Activated gamma-delta T cell treated with Interleukin-2 at 50 U/mL for 16 hours (primary cell): ENCODE data around the gene GALNTL6.
"Not testable (repeated sequence)": the region's sequence is repeated elsewhere in the genome, so short reads cannot be mapped to it uniquely, and the experiment has no call there.

Source experiments
- DNase-seq: peaks from one replicate; pipeline ENCODE4 v3.0.0-alpha.2; 2020

Gene GALNTL6

DNA sequence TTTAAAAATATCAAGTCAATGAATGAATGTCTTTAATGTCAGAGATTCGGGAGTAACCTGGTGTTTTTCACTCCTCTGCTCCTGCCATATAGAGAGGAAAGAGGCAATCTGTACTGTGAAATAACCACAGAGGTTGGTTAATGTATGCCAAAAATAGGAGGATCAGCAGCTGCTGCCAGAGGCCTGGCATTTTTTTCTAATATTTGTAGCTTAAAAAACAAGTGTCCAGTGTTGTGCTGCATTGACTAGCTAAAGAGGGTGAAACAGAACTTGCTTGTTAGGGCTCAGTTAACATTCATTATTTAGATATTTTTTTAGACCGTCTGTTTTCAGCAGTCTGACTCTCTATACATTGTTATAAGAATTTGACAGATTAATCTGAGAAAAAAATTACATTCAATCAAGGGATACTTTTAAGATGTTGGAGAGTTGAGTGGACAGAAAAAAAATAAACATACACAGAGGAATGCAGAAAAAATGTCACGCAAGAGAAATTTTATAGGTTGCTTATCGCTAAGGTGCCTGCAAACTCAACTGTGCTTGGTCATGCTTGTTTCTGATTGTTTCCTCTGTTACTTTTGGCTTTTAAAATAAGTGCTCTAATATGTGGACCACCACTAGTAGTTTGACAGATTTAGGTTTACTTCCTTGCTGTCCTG is 963.1 kb downstream of the GALNTL6 start:
- no peak for DNase-seq

DNA sequence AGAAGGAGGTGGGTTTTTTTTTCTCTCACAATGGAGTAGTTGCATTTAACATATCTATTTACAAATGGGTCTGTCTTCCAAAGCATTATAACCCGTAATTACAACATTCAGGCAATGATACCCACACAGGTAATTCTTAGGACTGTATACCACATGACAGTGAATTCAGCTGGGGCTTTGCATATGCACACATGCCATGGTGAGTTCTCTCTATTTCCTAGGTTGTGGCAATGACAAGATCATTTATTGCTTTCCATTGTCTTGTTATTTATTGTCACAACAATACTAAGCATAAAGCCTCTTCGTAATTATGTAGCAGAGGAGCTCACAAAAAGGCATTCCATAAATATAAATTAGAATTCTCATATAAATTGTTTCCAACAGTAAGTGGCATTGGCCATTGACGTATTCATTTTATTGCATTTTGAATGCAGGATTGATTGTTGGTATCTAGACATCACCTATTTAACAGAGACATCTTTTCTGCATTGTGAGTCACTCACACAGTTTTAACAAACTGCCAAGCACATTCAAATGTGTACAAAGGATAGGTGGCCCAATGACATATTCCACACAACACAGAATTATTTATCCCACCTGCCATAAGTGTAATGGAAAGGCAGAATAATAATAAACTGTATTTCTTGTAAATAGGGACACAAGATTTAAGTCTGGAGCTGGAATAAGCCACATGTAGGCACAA is 964.7 kb downstream of the GALNTL6 start:
- DNase-seq, result no peak

DNA sequence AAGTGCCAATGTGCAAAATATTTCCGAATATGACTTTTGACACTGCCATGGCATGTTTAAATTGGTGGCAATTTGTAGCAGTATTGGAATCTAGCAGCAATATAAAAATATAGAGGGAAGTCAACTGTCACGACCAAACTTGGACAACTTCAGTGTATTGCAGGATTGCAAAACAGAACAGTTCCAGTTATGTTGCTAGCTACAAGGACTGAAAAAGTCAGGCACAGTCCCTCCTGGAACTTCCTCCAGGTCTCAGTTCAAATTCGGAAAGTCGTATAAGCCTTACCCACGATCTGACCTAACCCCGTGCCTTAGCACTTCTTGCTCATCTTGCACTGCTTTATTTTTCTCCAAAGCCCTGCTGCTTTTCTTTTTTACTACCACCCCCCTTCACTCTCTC is 965.4 kb downstream of the GALNTL6 start:
- DNase-seq, result no peak

DNA sequence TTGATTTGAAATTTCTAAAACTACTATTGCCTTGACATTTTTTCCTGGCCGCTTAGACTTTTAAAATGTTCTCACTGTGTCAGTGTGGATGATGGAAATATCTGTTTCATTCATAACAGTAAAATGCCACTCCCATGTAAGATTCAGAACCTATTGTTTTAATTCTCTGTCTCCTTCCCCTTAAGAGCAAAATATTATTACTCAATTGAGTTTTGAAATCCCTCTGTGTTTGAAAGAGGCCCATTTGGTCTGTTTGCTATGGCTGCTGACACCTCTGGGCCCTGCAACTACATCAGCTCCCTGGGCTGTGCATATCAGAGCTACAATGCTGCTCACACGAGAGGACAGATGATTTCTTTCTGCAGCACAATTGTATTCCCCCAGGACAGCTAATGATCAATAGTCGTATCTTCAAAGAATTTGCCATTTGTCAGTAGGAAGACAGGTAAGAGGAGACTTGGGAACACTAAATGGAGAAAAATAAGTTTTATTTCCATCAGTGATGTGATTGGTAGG is 967.4 kb downstream of the GALNTL6 start:
- no peak for DNase-seq

DNA sequence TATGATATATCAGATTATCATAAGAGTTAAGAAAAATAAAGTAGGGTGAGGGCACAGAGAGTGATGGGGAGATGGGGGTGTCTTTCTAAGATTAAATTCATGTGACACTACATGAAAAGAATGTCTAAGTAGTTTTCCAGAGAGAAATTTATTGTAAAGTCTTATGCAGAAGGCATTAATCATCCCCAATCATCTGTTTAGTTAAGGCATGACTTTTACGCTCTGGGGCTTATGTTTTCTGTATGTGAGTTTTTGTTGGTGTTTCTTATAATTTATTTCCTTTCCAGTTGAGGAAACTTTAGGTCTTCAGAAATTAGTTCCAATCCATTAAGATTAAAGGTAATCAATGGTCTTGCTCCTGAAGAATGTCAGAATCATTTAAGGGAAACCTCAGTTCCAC is 972.4 kb downstream of the GALNTL6 start:
- no peak for DNase-seq

DNA sequence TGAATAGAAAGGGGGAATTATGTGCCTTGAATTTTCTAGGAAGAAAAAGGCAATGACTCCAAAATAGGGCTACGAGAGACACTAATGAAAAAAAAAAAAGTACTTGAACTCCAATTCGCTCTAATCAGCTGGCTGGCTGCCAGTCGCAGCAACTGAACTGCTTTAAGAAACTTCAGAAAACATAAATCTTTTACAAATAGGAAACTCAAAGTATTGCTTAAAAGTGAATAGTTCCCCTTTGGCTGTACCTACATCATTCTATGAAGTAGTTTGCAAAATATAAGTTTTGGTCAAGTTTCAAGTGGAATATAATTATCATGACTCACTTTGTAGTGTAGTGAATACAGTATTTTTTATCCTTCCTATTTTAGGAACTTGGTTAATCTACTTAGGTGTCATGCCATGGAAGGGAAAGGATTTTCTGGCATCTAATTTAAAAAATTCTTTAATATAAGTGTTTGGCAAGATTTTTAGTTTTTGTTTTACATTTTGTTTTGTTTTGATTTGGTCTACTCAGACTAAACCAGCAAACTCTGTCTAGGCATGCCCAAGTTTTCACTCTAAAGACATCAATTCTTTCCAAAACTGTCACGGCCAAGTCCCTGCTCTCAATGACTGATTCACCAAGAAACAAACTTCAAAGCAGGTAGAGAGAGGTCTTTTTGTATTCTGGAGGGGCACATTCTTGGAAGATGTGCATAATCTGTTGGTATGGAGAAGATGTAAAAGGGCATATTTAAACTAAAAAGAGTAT is 973.0 kb downstream of the GALNTL6 start:
- no peak for DNase-seq

DNA sequence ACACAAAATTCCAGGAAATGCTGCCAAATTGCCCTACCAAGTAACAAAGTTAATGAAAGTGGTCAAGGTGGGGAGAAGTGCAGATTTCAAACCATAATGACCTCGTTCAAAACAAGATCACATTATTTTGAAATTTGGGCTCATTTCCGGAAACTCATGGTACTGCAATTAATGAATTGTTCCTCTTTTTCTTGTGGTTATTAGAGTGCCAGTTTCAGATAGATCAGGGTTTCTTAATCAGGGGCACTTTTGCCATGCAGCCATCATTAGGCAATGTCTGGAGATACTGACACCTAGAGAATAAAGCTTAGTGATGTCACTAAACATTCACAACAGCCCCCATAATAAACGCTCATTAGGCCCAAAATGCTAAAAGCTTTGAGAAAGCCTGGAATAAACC is 973.9 kb downstream of the GALNTL6 start:
- no peak for DNase-seq

DNA sequence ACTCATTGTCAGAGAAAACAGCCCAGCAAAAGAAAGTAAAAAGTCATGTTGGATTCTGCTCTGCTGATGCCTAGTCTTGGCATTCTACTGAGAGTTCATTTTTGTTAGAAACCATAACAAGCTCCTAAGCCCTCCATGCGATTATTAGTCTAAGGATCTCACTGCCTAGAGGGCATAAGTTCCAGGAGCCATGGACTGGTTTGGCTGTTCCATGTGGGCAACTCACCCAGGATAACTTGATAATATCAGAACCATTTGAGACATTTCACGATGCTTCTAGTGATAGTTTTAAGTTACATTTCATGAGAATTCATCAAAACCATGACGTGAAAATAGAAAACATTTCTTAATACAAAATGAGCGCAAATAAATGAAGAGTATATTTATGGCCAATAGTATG is 978.6 kb downstream of the GALNTL6 start:
- DNase-seq, result no peak

DNA sequence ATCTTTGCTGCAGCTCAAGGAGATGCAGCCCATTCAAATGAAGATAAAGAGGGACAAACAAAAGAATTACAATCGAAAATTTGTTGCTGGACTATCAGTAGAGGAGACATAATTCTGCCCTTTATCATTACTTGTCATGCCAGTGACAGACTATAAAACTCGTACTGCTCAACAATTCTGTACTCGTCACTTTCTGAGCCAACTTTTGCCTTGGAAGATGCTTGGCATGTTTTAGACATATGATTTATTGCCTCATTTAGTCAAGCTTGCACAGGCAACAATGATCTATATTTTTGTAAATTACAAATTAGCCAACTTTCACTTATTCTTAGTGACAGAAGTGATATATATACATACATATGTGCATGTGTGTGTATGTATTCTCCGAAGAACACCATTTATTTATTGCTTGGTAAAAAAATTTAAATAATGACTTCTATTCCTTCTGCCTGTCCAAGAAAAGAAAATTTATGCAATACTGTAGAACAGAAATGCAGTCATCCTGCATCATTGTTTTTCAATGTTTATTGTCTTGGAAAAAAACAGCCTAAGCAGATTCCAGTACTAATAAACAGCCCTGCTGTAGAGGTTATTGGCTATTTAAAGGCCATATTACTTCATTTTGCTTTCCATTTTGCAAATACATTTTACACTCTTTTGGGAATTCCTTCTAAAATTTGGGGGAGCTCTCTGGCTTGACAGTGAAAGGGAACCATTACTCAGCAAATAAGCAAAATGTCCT is 980.5 kb downstream of the GALNTL6 start:
- no peak for DNase-seq

DNA sequence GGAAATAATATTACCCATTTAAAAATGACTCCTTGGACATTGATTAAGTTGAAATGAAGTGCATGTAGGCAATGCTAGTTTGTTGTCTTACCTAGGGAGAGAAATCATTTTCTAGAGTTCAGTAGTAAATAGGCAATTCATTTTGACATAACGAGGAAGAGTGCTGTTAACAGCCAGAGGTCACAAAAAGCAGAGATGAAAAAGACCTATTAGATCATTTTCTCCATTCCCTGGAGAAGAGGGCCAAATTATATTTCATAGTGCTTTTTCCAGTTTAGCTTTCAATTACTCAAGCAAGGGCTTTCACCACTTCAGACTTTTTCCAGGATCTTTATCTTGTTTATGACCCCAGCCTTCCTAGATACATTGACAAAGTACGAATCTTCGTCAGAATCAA is 981.1 kb downstream of the GALNTL6 start:
- no peak for DNase-seq

DNA sequence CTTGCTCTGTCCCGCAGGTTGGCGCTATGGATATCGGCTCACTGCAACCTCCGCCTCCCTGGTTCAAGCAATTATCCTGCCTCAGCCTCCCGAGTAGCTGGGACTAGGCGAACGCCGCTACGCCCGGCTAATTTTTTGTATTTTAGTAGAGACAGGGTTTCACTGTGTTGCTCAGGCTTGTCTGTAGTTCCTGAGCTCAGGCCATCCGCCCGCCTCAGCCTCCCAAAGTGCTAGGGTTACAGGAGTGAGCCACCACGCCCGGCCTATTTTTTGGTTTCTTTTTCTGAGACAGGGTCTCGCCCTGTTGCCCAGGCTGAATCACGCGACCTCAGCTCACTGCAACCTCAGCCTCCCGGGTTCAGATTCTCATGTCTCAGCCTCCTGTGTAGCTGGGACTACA is 984.1 kb downstream of the GALNTL6 start:
- not testable (repeated sequence) for DNase-seq

DNA sequence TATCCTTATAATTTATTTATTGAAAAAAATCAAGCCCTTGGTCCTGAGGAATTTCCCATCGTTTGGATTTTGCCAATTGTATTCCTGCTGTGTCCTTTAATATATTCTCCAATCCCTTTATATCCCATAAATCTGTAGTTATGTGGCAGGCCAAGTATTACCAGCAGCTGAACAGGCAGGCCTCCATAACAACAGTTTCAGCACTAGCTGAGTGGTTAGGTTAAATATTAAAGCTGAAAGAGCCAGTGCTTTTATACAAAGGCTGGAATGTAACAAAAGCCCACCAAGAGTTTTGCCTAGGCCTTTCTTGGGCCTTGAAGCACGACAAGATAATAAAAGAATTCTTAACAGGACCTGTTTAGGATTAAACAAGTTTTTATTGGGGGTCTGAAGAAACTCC is 988.8 kb downstream of the GALNTL6 start:
- no peak for DNase-seq

DNA sequence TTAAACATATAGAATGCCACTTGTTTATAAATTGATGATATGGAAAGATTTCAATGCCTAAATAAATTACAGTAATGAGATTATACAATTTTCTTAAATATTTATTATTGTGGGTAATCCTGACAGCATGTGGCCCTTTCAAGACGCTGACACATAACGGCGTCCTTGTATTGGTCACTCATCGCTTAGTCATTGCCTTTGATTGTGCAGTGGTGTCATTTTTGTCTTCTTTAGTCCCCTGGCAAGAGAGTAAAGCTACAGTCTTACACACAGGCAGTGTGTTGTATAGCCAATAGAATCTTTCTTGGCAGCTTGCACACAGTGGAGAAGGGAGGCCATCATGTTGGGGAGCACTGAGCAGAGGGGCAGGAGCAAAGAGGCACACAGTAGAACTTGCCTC is 993.6 kb downstream of the GALNTL6 start:
- DNase-seq, result no peak

DNA sequence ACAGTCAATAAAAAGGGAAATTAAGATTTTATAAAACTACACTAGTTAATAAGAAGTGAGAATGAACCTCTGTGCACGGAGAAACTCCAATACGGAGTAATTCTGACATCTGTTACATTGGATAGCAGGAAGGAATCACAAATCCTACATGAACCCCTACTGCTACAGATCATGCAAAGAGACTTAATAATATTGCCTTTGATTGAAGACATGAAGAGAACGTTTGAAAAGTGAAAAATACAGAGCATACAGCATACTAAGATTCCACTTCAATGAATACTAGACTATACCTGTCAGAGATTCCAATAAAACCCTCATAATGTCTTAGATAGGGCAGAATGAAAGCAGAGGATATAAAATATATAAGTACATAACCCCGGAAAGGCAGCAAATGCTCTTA is 995.0 kb downstream of the GALNTL6 start:
- DNase-seq, result no peak

DNA sequence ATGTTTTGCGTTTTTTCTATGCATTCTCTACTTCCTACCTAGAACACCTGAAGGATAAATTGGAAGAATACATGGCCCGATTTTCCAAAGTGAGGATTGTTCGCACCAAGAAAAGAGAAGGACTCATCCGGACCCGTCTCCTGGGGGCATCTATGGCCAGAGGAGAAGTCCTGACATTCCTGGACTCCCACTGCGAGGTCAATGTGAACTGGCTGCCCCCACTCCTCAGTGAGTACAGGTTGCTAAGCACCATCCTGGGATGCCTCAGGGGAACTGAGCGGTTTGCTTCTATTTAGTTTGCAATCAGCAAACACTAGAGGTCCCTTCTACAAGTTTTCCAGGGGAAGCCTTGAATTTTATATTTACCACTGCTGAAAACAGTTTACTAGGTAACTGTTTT is 996.1 kb downstream of the GALNTL6 start:
- no peak for DNase-seq

DNA sequence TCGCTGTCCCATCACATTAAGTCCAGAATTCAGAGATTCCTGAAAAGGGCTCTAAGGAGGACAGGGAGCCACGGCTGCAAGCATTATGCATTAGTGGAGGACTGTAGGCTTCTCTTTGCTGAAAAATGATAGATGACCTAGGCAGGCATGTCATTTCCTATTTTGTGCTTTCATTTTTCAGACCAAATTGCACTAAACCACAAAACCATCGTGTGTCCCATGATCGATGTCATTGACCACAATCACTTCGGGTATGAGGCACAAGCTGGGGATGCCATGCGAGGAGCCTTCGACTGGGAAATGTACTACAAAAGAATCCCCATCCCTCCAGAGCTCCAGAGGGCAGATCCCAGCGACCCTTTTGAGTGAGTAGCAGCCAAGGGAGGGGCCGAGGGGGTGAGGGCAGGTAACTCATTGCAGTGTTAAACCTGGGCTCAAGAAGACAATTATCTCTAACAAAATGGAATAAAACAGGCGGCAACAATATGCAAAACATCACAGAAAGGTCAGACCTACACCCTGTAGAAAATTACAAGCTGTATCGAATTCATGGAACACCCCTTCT is 1000.2 kb downstream of the GALNTL6 start:
- no peak for DNase-seq

DNA sequence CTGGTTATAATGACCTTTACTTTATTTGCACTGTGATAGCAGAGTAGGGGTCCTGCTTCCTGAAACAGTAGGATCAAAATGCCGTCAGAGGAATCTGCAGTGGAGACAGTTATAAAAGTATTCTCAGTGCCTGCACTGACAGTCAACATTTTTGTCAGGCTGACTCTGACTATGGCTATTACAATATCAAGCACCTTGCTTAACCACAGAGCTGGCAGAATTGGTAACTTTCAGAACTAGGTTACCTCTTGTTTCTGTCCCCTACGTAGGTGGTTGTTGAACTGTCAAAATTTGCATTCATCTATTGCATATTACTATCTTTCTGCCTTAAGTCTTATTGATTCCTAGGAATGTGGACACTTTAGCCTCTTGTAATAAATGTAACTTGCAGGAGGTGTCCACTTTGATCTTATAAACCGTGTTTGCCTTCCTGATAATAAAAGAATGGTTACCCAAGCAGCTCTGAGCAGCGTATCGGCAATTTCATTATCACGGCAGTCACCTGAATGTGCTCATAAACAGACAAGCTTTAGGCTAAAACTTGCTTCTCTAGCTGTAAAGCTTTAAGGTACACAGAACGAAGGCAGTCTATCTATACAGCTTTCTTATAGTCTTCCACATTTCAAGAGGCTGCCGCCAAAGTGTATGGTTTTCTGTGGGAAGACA is 1002.4 kb downstream of the GALNTL6 start:
- no peak for DNase-seq

DNA sequence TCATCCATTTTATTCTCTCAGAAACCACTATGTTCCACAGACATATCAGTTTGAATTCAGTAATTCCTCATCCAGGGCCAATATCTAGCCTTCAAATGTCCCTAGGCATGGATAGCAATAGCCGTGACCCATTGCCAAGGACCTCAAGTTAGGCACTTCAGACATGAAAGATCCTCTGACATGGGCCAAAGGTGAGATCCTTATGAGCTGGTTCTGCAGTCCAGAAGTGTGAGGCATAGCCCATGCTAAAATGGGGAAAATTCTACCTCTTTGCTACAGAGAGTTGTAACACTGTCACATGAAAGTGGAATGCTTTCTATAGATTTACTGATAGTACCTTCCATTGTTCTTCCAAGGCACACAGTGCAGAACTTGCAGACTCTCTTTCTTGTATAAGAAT is 1005.7 kb downstream of the GALNTL6 start:
- no peak for DNase-seq

DNA sequence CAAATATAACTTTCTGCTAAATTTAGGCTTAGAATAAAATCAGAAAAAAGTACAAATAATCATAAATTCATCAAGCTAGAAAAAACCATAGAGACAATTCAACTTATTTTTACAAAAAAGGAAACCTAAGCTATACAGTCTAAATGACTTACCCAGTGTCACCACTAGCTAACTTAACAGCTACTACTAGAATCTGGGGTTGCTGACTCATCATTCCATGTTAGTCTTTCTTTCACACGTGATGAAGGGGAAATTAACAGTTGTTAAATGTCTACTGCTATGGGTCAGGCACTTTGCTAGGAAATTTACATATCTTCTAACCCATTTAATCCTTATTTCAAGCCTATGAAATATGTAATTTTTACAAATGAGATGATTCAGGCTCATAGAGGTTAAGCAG is 1006.1 kb downstream of the GALNTL6 start:
- no peak for DNase-seq

DNA sequence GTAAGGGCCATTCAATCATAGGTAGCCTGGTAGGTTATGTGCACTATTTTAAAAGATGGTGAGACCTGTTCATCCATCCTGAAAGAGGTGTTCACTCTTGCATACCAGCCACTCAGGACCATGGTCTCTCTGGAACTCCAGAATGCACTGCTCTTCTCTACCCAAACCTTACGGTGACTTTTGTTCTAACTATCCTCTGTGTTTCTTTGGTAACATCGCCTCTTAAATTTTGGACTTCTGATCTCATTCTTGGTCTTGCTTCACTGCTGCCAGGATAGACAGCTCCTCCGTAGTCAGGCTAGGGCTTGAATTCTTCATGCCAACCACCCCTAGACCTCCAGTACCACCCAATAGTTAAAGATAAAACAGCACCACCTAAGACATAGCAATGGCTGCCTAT is 1009.1 kb downstream of the GALNTL6 start:
- no peak for DNase-seq

DNA sequence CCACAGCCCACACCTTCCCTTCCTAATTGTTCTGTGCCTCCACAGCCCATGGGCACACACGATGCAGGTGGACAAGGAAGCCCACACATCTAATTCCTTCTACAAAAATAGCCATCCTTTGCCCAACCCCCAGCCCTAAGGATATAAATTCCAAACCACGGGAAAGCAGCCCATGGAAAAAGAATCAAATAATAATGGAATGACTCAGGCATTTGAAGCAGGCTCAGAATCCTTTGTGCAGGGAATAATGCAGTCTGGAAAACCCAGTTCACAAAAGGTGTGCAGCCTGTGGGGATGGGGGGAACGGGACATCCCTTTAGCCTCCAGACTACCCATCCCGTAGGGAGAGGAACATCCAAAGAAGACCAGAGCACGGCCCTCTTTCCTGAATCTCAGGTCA is 1013.1 kb downstream of the GALNTL6 start:
- no peak for DNase-seq

DNA sequence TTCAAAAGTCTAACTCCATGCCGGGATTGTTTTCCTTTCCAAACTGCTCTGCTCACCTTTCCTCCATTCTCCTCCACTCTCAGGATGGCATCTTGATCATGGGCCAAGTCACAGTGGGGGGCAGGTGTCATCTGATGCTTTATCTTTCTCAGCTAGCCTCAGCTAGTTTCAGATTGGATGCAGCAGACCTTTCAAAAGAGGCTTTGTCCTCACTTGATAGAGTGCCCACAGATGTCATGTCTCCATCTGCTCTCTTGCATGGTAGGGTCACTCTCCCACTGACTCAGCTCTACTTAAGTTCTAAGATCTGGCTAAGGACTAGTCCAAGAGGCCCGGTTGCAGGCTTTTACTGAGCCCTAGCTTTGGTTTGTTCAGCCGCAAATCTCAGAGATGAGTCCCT is 1013.7 kb downstream of the GALNTL6 start:
- no peak for DNase-seq
